Measurements from ENCODE around the gene CDH2. TPM values are rescaled to one million over a fixed set of nuclear protein-coding genes. Genes with fewer than 3 reads are reported as not detected.

Gene CDH2
- total RNA-seq, 4 donors from 2014 or later = 3.9 to 9.8 (median 7.5) TPM

DNA sequence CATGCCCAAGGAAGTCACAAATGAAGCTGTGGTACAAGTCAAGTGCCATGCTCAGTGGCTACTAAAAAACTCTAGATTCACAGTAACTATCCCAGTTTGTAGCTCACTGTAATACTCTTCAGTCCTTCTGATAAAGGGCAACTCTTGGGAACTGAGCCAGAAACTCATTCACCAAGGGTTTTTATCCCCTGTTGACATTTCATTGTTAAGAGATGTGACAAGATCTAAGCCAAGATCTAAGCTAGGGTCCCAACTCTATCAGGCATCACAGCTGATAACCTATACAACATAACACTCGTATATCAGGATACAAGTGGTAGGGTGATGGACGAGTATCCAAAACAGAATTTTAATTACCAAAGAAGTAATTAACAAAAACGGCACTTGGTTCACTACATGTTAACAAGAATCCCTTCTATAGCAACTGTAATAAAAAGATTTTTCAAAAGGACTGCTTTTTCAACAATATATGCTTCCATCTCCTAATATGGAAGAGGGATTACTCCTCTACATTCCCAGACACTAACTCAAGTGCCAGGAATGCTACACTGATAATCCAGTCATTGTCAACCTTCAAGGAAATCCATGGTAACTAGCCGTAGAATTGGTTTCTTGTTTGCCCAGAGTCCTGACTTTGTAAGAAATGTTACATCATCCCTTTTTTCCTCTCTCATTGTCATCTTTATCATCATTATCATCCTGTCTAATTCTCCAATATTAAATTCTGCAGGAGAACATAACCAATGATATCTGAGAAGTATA lies 111.7 kb downstream of the CDH2 start:
- Histone ChIP-seq H3K4me3 (no peak overlapping the region), H3K27me3 (no peaks in the 10 kb centered on the region), H3K9me3 (no peaks in the 10 kb centered on the region), H3K27ac (no peak overlapping the region), H3K36me3 (no peaks in the 10 kb centered on the region), H3K4me1 (no peaks in the 10 kb centered on the region)
- no peak for DNase-seq (ENCODE audit: low spot score in 2 of 2)
- TF ChIP-seq EP300 (IDR thresholded peaks at IDR 0.05) = no peak
- TF ChIP-seq POLR2A (IDR thresholded peaks at IDR 0.05) = no peak
- TF ChIP-seq CTCF (IDR thresholded peaks at IDR 0.05) = no peak
- 61 to 64% methylated on average over 4 of the region's 4 CpGs for WGBS, 2 donors

DNA sequence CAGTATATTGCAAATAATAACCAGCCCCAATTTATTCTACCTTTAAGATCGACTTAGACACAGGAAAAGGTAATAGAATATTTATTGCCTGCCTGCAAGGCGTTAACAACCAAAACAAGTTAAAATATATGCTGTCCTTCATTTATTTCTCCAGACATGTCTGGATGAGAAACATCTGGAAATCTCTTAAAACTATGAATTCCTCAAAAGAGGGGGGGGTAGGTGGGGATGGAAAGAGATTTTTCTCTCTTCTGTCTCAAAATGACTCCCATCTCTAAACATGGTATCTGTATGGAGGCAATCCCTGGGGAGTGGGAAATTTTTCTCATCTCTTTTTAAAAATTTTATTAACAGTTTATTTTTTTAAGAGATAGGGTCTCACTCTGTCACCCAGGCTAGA lies 113.0 kb downstream of the CDH2 start:
- H3K4me1 ChIP-seq = no peaks in the 10 kb centered on the region
- no peaks in the 10 kb centered on the region for H3K9me3 ChIP-seq
- no peaks in the 10 kb centered on the region for H3K36me3 ChIP-seq
- no peak overlapping the region for H3K27ac ChIP-seq
- H3K4me3 ChIP-seq = no peak overlapping the region
- DNase-seq (ENCODE audit: low spot score in 2 of 2) = no peak
- H3K27me3 ChIP-seq = no peaks in the 10 kb centered on the region
- TF ChIP-seq POLR2A (IDR thresholded peaks at IDR 0.05) = no peak
- WGBS, 2 donors = 60 to 70% methylated on average over 2 of the region's 2 CpGs

- DNase-seq (ENCODE audit: low spot score in 2 of 2) = no peak
- Histone ChIP-seq H3K9me3 (no peaks in the 10 kb centered on the region), H3K27ac (no peak overlapping the region), H3K27me3 (no peaks in the 10 kb centered on the region), H3K4me3 (no peak overlapping the region), H3K36me3 (no peaks in the 10 kb centered on the region), H3K4me1 (no peaks in the 10 kb centered on the region)
- WGBS, 2 donors = 19% methylated on average over 2 of the region's 2 CpGs
- TF ChIP-seq POLR2A (IDR thresholded peaks at IDR 0.05) = no peak
- no peak for TF ChIP-seq CTCF (IDR thresholded peaks at IDR 0.05)
- no peak for TF ChIP-seq EP300 (IDR thresholded peaks at IDR 0.05)
Measured at GRCh38 chr18:28063271-28063761, 113.6 kb downstream of the CDH2 start.

GRCh38 chr18:28062443-28062842 lies 114.5 kb downstream of the CDH2 start:
- 88 to 89% methylated on average over 4 of the region's 4 CpGs for WGBS, 2 donors
- DNase-seq (ENCODE audit: low spot score in 2 of 2) = no peak
- no peak overlapping the region for H3K27ac ChIP-seq
- no peaks in the 10 kb centered on the region for H3K36me3 ChIP-seq
- no peak overlapping the region for H3K4me3 ChIP-seq
- no peaks in the 10 kb centered on the region for H3K4me1 ChIP-seq
- no peaks in the 10 kb centered on the region for H3K27me3 ChIP-seq
- no peaks in the 10 kb centered on the region for H3K9me3 ChIP-seq
- TF ChIP-seq POLR2A (IDR thresholded peaks at IDR 0.05) (no peak), EP300 (IDR thresholded peaks at IDR 0.05) (no peak), CTCF (IDR thresholded peaks at IDR 0.05) (no peak)

DNA sequence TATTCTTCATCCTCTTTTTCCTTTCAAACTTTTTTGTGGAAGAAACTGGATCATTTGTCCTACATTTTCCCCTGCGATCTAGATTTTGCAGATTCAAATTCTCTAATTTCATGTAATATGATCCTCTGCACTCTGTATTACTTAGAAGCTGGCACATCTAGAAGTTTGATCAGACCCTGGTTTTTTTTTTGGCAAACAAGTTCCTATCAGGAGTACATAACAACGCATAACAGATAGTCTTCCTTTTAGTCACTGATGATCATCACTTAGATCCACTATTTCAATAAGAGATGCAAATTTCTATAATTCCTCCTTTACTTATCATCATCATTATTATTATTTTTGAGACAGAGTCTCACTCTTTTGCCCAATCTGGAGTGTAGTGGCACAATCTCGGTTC lies 117.1 kb downstream of the CDH2 start:
- Histone ChIP-seq H3K27me3 (no peaks in the 10 kb centered on the region), H3K36me3 (no peaks in the 10 kb centered on the region), H3K9me3 (no peaks in the 10 kb centered on the region), H3K27ac (no peak overlapping the region), H3K4me1 (no peaks in the 10 kb centered on the region), H3K4me3 (no peak overlapping the region)
- 90 to 95% methylated on average over 3 of the region's 3 CpGs for WGBS, 2 donors
- no peak for DNase-seq (ENCODE audit: low spot score in 2 of 2)
- TF ChIP-seq CTCF (IDR thresholded peaks at IDR 0.05) (no peak), POLR2A (IDR thresholded peaks at IDR 0.05) (no peak), EP300 (IDR thresholded peaks at IDR 0.05) (no peak)
